HG03066 (cell line): Measurements from ENCODE around the gene GPR137.

Experiments
- ATAC-seq: cut with Tn5 transposase; IDR thresholded peaks from one replicate; pipeline ENCODE4 v1.9.1; 2021; ENCODE audit warnings: low read depth; ENCODE audit not compliant: unreplicated experiment

GPR137 gene

DNA sequence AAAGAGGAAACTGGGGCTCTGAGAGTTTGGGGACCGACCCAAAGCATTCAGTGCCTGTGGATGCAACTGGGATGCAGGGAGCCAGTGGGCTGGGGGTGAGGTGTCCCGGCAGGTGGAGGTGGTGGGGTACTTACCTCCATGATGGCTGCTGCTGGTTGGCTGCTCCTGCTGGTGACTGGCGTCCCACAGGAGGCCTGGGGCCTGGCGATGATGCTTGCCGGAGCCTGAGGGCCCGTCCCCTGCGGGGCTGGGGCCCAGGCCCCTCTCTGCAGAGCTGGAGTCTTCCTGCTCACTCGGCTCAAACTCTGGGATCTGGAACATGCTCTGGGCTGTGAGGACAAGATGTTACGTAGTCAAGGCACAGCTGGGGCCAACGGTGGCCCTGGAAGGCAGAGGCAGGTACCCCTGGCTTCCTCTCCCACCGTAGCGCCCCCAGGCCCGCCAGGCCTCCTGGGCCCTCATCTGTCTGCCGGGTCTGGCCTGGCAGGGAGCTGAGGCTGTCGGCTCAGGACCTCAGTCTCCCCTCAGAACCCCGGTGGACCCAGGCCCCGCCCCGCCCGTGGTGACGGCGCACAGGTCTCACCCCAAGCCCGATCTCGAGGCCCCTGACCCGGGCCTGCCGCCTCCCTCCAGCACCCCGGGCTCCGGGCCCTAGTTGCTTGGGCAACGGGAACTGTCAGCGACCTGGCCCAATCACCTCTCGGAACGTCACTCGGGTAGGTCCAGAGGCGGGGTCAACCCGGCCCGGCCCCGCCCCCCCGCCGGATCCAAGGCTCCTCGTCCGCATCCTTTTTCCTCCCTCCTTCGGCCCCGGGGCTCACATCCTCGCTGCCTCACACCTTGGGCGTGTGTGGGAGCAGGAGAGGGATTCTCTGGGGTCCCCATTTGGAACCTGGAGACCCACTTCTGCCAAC, 1.3 kb upstream of the GPR137 start, which contains the start of gene BAD:
TSS of gene BAD (minus strand) at position 618 of the 914 bp plus-strand sequence. CDS start at position 321, 297 bp downstream.
- ATAC-seq = peak; percentile 81

DNA sequence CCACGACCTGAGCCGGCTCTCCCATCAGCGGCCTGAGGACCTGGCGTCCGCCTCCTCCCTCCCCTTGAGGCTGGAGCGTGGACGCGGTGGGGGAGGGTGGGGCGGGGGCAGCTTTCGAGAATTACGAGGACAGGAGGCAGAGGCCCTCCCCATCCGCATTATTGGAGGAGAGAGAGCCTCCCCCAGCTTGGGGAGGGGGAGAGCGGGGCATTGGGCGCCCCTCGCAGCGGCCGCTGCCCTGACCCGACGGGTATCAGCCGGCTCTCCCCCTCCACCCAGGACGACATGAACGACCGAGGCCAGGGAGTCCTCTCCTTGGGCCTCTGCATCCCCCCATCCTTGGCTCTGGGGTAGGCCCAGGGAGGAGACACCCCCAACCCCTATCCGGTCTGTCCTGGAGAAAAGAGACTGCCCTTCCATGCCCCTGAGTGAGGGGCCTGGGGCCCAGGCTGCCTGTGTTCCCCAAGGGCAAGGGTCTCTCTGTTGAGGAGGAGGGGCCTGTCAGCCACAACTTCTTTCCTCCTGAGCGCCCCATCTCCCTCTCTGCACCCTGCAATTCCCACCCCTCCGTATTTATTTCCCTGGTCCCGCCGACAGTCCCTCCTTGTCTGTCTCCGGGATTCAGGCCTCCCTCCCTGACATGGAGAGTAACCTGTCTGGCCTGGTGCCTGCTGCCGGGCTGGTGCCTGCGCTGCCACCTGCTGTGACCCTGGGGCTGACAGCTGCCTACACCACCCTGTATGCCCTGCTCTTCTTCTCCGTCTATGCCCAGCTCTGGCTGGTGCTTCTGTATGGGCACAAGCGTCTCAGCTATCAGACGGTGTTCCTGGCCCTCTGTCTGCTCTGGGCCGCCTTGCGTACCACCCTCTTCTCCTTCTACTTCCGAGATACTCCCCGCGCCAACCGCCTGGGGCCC, 495 bp downstream of the GPR137 start:
- ATAC-seq = no peak

DNA sequence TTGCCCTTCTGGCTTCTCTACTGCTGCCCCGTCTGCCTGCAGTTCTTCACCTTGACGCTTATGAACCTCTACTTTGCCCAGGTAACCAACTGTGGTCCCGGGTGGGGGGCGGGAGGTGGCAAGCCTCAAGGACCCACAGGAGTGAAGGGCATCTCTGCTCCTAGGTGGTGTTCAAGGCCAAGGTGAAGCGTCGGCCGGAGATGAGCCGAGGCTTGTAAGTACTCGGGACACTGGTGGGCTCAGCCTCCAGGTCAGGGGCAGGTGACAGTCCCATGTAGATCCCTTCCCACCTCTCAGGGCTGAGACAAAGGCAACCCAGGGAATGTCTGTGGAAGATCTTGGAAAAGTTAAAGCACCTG, 1.1 kb downstream of the GPR137 start:
- ATAC-seq = no peak

DNA sequence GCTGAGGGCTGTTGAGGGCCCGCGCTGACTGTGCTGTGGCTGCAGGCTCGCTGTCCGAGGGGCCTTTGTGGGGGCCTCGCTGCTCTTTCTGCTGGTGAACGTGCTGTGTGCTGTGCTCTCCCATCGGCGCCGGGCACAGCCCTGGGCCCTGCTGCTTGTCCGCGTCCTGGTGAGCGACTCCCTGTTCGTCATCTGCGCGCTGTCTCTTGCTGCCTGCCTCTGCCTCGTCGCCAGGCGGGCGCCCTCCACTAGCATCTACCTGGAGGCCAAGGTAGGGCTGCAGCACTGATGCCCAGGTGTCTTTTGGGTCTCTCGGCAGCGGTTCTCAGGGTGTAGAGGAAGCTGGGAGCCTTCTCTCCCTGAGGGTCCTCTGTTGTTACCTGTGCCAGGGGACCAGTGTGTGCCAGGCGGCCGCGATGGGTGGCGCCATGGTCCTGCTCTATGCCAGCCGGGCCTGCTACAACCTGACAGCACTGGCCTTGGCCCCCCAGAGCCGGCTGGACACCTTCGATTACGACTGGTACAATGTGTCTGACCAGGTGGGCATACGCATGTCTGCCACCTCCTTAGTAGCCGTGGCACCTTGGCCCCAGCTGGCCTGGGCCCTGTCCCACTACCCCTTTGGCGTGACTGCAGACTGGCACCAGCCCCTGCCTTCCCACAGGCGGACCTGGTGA, 2.2 kb downstream of the GPR137 start:
- ATAC-seq = no peak

GRCh38 chr11:64288353-64288750, 2.7 kb downstream of the GPR137 start:
- ATAC-seq = no peak

GRCh38 chr11:64289002-64289564, 3.4 kb downstream of the GPR137 start:
- no peak for ATAC-seq

- no peak for ATAC-seq
Measured at GRCh38 chr11:64290352-64291261, 5.0 kb downstream of the GPR137 start.

DNA sequence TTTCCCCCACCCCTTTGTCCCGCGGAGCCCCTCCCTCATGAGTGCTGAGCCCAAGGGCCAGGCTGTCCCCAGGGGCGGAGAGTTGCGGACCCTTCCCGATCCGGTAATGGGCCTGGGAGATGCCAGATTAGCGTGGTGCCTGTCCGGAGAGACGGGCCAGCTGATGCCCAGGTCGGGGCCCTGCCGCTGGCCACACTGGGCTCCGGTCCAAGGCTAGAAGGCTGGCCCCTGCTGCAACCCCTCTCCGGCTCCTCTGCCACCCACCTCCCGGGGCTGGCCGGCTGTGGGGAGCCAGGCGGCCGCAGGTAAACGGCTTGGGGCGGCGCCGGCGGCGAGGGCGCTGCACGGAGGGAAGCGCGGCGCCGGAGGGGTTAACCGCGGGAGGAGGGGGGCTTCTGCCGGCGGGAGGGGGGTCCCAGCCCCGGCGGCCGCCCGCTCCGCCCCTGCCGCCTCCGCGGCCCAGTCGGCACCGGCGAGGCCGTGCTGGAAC, 5.7 kb downstream of the GPR137 start, which contains the start of gene KCNK4:
TSS of gene KCNK4 (plus strand) at position 41 of the 490 bp plus-strand sequence. CDS start 1,717 bp downstream, outside the sequence.
- ATAC-seq = no peak

DNA sequence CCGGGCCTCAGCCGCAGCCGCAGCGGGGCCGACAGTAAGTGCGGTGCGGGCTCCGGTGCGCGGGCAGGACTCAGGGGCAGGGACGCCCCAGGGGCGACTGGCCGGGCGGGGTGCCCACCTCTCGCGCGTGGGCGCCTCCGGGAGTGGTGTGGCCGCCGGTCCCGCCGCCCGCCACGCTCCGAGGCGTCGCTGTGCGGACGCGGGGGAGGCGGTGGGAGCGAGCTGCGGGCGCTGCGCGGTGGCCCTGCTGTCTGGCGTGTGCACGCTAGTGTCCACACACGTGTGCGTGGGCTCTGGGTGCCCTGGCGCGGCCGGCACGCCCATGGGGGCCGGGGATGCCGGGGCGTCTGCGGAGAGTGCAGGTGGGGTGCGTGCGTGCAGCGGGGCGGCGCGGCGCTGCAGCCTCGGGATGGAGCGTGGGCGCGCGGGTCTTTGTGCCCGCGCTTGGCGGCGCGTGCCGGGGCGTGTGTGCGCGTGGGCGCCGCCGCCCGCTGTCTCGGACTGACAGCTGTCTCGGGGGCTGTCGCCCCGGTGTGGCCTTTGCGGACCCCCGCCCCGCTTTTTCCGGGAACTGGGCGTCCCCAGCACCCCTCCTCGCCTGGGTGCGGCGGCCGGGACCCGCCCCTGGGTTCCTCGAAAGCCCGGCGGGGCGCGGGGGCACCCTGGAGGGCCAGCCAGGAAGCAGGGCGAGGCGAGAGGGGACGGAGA, 6.3 kb downstream of the GPR137 start:
- no peak for ATAC-seq

DNA sequence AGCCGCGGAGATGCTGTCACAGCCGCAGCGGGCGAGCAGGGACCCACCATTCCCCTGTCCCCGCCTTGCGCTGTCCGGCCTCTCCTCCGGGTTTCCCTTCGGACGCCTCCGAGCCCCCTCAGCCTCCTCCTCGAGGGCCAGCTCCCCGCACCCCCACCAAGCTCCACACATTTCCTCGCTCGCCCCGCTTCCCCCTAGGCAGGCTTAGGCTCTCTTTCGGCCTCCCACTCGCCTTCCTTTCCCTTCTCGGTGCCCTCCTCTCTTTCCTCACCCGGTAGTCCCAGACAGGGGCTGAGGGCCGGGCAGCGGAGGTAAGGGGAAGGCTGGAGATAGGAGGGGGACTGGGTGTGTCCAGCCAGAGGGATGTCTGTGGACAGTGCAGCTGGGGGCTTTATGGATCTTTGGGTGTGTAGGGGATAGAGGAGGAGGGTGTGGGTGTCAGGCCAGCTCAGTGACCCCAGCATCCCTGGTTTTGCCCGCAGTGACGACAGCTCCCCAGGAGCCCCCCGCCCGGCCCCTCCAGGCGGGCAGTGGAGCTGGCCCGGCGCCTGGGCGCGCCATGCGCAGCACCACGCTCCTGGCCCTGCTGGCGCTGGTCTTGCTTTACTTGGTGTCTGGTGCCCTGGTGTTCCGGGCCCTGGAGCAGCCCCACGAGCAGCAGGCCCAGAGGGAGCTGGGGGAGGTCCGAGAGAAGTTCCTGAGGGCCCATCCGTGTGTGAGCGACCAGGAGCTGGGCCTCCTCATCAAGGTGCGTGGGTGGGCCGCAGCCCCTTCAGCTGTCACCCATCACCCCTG, 7.0 kb downstream of the GPR137 start:
- no peak for ATAC-seq

DNA sequence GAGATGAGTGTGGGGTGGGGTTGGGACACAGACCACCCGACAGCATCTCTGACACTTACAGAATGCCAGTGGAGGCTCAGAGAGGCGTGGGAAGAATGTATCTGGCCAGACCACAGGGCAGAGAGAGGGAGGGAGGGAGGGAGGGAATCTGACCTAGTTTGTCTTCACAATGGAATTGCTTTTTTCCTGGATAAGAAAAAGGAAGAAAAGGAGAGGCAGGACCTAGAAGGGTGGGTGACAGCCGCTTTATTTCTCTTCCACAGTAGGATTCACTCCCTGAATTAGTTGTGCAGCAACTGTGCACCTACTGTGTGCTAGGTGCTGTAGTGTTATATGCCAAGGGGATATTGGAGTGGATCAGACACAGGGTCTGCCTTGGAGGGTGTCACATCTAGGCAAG, 9.1 kb downstream of the GPR137 start:
- no peak for ATAC-seq

GRCh38 chr11:64295760-64296159, 10.1 kb downstream of the GPR137 start:
- no peak for ATAC-seq

- ATAC-seq = no peak
Measured at GRCh38 chr11:64296236-64296635, 10.6 kb downstream of the GPR137 start.

DNA sequence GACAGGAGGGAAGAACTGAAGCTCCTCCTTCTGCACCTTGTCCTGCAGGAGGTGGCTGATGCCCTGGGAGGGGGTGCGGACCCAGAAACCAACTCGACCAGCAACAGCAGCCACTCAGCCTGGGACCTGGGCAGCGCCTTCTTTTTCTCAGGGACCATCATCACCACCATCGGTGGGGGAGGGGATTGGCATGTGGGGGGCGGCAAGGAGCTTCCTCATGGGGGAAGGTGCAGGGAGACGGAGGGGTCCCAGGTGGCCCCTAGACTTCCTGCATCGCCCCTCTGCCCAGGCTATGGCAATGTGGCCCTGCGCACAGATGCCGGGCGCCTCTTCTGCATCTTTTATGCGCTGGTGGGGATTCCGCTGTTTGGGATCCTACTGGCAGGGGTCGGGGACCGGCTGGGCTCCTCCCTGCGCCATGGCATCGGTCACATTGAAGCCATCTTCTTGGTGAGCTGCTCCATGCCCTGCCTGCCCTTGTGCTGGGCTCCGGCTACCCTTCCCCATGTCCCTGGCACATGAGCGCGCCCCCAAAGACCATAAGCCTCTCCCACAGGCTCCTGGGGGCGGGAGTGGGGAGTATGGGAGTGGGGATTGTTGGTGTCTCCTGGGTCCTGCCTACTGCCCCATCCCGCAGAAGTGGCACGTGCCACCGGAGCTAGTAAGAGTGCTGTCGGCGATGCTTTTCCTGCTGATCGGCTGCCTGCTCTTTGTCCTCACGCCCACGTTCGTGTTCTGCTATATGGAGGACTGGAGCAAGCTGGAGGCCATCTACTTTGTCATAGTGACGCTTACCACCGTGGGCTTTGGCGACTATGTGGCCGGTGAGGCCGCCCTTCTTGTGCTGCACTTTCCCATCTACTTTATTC, 11.4 kb downstream of the GPR137 start:
- ATAC-seq = no peak

GRCh38 chr11:64297699-64298358, 12.2 kb downstream of the GPR137 start:
- no peak for ATAC-seq
